SK-N-SH treated with all-trans-retinoic acid at 6 μM for 48 hours (cell line): ENCODE data around the gene TTYH3.

Source experiments
- CREB5 ChIP-seq: fragments of 250-450 bp; sonication (Bioruptor Pico); IDR thresholded peaks from 2 replicates; pipeline ENCODE4 v1.5.1; 2020; ENCODE audit warnings: low read depth, mild to moderate bottlenecking, moderate library complexity
- CSDC2 ChIP-seq: fragments of 250-450 bp; sonication (Bioruptor Pico); IDR thresholded peaks from 2 replicates; pipeline ENCODE4 v1.5.0; 2020; ENCODE audit warnings: mild to moderate bottlenecking, moderate library complexity
- CSRNP3 ChIP-seq: fragments of 250-450 bp; sonication (Bioruptor Pico); IDR thresholded peaks from 2 replicates; pipeline ENCODE4 v1.5.1; 2021; ENCODE audit warnings: mild to moderate bottlenecking, moderate library complexity
- PPARA ChIP-seq: fragments of 250-450 bp; sonication (Bioruptor Pico); IDR thresholded peaks from 2 replicates; pipeline ENCODE4 v1.5.0; 2020; ENCODE audit warnings: mild to moderate bottlenecking, borderline replicate concordance
- ZFP3 ChIP-seq: fragments of 250-450 bp; sonication (Bioruptor Pico); IDR thresholded peaks from 2 replicates; pipeline ENCODE4 v1.5.0; 2020; ENCODE audit warnings: mild to moderate bottlenecking, moderate library complexity

- TF ChIP-seq PPARA: no peak
- no peak for TF ChIP-seq CREB5 (CRISPR knock-in tag)
- no peak for TF ChIP-seq CSDC2 (CRISPR knock-in tag)
- no peak for TF ChIP-seq CSRNP3 (CRISPR knock-in tag)
- no peak for TF ChIP-seq ZFP3 (CRISPR knock-in tag)
These were observed 1.8 kb upstream of the TTYH3 start for GRCh38 chr7:2629746-2630681.
